Measurements from ENCODE around the gene PIGN. TPM values are rescaled to one million over a fixed set of nuclear protein-coding genes. Genes with fewer than 3 reads are reported as not detected.

PIGN gene
- total RNA-seq = 10 to 100 TPM; 29.5 to 40.4 (median 36.3) TPM
- long read RNA-seq, donor 1, full-length matches to known transcripts = 6 of 7 reads
- long read RNA-seq, donor 1, partial matches to known transcripts = 0 of 7 reads
- long read RNA-seq, donor 1, other reads (novel, unspliced or antisense) = 1 of 7 reads
- long read RNA-seq, donor 2, full-length matches to known transcripts = 1 of 3 reads
- long read RNA-seq, donor 2, partial matches to known transcripts = 1 of 3 reads
- long read RNA-seq, donor 2, other reads (novel, unspliced or antisense) = 1 of 3 reads

- Histone ChIP-seq H3K36me3 (ENCODE audit: low read depth) (no peaks in the 10 kb centered on the region), H3K4me3 (peak within 1 kb of the TSS; percentile 98), H3K4me1 (ENCODE audit: low read depth) (peaks cover 15% of the 10 kb centered on the region), H3K9me3 (no peaks in the 10 kb centered on the region)
- intact Hi-C loops (cut with DNase I, micrococcal nuclease) = no loop called here
- DNase-seq = peak; percentile 92 to 96 (median 96)
- peak; percentile 7 for TF ChIP-seq CTCF (IDR thresholded peaks at IDR 0.05)
- ATAC-seq = peak; percentile 94
Observed at GRCh38 chr18:62186774-62187542, at the start of gene PIGN, which contains the start of gene RELCH. Gene PIGN (minus strand): TSS chr18:62187056. CDS start chr18:62161353, 25,703 bp downstream. Gene RELCH (plus strand): TSS chr18:62187255. CDS start chr18:62187506, 251 bp downstream.

GRCh38 chr18:62236252-62236651 is 49.4 kb upstream of the PIGN start:
- Histone ChIP-seq H3K9me3 (no peaks in the 10 kb centered on the region), H3K4me3 (no peak overlapping the region), H3K36me3 (ENCODE audit: low read depth) (no peaks in the 10 kb centered on the region), H3K4me1 (ENCODE audit: low read depth) (no peaks in the 10 kb centered on the region)
- ATAC-seq (no peak), DNase-seq (no peak)
- no peak for TF ChIP-seq CTCF (IDR thresholded peaks at IDR 0.05)
- intact Hi-C loops (cut with DNase I, micrococcal nuclease) = no loop called here

- intact Hi-C loops (cut with DNase I, micrococcal nuclease) = no loop called here
- DNase-seq (no peak), ATAC-seq (no peak)
- Histone ChIP-seq H3K9me3 (peaks cover 6% of the 10 kb centered on the region), H3K4me1 (ENCODE audit: low read depth) (no peaks in the 10 kb centered on the region), H3K36me3 (ENCODE audit: low read depth) (no peaks in the 10 kb centered on the region), H3K4me3 (no peak overlapping the region)
- no peak for TF ChIP-seq CTCF (IDR thresholded peaks at IDR 0.05)
Observed at GRCh38 chr18:62226047-62226446, 39.2 kb upstream of the PIGN start.

- TF ChIP-seq CTCF (IDR thresholded peaks at IDR 0.05) = no peak
- peaks cover 6% of the 10 kb centered on the region for H3K9me3 ChIP-seq
- intact Hi-C loops (cut with DNase I, micrococcal nuclease) = no loop called here
- DNase-seq (no peak), ATAC-seq (no peak)
- H3K4me3 ChIP-seq = no peak overlapping the region
- H3K36me3 ChIP-seq (ENCODE audit: low read depth) = no peaks in the 10 kb centered on the region
- no peaks in the 10 kb centered on the region for H3K4me1 ChIP-seq (ENCODE audit: low read depth)
Observed at GRCh38 chr18:62224229-62224628, 37.4 kb upstream of the PIGN start.

GRCh38 chr18:62214790-62215189 is 27.9 kb upstream of the PIGN start:
- H3K4me1 ChIP-seq (ENCODE audit: low read depth) = peaks cover 17% of the 10 kb centered on the region
- TF ChIP-seq CTCF (IDR thresholded peaks at IDR 0.05) = no peak
- no peaks in the 10 kb centered on the region for H3K36me3 ChIP-seq (ENCODE audit: low read depth)
- DNase-seq (no peak), ATAC-seq (peak; percentile 54)
- no peaks in the 10 kb centered on the region for H3K9me3 ChIP-seq
- H3K4me3 ChIP-seq = no peak overlapping the region
- intact Hi-C loops (cut with DNase I, micrococcal nuclease) = no loop called here
